Measurements from ENCODE around the gene MAP3K2.

Gene MAP3K2

GRCh38 chr2:127347734-127348392, 39.9 kb downstream of the MAP3K2 start:
- no peak for DNase-seq (ENCODE audit: low read depth)

DNA sequence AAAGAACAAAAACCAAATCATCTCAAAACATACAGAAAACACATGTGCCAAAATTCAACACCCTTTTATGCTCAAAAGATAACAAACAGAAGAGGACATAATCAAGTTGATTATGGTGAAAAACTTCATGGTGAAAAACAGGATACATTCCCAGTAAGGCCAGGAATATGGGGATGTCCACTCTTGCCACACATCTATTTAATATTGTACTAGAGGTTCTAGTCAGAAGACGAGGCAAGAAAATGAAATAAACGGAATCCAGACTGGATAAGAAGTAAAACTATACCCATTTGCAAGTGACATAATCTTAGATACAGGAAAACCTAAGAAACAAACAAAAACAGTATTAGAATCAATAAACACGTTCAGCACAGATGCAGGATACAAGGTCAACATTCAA, 40.8 kb downstream of the MAP3K2 start:
- no peak for DNase-seq (ENCODE audit: low read depth)

- DNase-seq (ENCODE audit: low read depth), result no peak
Observed at GRCh38 chr2:127343277-127343676, 44.5 kb downstream of the MAP3K2 start.

DNA sequence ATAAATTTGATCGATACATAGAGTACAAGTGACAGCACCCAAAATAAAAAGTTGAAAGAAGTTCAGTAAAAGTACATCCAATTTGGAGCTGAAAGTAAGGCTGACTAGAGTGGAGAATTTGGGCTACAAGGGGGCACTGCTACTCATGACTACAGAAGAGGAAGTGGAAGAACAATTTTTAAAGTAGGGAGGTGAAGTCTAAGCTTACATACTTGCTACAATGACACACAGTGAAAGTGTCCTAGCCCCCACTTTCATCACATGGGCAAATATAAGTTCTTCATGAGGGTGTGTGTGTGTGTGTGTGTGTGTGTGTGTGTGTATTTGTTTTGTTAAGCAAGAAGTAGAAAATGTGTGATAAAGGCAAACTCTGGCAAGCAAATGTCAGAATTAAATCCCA, 45.7 kb downstream of the MAP3K2 start:
- DNase-seq (ENCODE audit: low read depth), result no peak

DNA sequence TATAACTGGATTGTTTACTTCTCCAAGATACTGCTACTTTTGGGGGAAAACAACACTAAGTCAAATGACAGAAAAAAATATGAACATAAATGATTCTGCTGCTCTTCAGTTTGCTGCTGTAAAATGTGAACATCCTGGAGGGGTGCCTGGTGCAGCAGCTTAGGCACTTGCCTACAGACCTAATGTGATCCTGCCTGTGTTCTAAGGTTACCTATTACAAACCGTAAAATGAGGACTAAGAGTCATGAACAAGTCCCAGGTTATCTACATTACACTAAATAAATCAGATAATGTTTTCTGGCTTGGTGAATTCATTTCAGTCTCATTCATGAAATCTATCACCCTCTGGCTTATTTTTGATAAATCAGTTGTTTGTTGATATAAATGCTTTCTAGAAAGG, 55.4 kb downstream of the MAP3K2 start:
- no peak for DNase-seq (ENCODE audit: low read depth)

- no peak for DNase-seq (ENCODE audit: low read depth)
Observed at GRCh38 chr2:127330753-127331152, 57.0 kb downstream of the MAP3K2 start.

DNA sequence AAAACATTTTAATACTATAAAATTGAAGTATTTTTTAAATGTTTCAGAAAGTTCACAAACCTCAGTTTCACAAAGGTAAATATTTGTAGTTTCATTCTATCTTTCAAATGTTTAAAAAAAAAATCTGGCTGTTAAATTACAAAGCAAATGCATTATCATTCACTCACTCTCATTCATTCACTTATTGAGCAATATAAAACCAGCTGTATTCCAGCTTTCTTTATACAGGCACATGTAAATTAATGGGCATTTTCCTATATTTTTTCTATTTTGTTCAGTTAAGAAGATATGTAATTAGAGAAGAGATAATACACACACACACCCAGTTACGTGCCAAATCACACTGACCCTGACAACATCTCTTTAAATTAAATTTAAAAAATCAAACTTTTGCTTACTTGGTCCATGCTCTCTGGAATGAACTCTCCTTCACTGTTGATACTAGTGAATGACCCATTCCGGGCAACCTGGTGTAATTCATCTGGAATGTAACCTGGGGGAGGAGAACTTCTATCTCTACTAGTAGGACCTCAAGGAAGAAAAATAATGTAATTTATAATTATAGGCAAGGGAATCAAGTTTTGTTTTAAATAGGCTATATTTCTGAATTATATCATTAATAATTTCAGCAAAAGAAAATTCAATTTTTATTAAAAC, 61.4 kb downstream of the MAP3K2 start:
- no peak for DNase-seq (ENCODE audit: low read depth)

DNA sequence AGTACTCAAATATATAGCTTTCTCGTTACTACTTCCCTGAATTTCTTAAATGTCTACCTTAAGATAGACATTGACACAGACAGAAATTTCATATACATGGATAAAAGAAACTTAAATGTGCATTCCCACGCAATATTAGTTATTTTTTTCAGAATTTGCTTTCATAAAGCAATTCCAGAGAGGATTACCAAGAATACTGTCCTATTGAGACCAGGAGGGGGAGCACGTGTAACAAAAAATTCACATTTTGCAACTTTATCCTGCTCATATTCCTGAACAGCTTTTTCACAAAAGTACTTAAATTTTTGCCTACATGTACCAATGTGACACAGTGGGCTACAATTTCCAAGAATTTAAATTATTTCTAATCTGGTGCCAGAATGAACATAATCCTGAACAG, 63.1 kb downstream of the MAP3K2 start:
- no peak for DNase-seq (ENCODE audit: low read depth)

DNA sequence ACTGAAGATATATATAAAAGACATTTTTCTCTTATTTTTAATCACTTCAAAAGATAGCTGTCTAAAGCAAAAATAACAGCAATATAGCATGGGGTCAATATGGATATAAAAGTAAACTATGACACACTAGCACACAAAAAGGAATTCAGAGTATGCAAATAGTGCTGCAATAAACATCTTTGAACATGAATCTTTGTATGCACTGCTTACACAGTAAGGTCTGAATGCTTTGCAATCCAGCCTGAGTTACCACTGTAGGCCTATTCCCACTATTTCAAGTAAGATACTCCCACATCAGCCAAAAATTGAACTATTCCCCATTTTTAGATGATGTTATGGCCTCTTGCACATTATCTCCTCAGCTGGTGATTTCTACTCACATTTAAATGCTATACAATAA, 66.5 kb downstream of the MAP3K2 start:
- no peak for DNase-seq (ENCODE audit: low read depth)

DNA sequence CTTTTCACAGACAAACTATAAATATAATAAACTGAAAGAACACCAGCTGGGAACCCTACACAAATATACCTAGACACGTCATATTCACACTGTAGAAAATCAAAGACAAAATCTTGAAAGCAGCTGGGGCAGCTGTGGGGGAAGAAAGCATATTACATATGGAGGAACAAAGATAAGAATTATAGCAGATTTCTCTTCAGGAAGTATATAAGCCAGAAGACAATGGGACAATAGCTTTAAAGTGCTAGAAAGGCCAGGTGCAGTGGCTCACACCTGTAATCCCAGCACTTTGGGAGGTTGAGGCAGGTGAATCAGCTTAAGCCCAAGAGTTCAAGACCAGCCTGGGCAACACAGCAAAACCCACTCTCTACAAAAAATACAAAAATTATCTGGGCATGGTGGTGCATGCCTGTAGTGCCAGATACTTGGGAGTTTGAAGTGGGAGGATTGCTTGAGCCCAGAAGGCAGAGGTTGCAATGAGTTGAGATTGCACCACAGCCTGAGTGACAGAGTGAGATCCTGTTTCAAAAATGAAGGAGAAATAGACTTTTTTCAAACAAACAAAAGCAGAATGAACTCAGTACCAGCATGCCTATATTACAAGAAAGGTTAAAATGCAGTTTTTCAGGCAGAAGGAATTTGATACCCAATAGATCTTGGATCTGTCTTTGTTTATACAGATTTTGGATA, 67.0 kb downstream of the MAP3K2 start:
- no peak for DNase-seq (ENCODE audit: low read depth)

DNA sequence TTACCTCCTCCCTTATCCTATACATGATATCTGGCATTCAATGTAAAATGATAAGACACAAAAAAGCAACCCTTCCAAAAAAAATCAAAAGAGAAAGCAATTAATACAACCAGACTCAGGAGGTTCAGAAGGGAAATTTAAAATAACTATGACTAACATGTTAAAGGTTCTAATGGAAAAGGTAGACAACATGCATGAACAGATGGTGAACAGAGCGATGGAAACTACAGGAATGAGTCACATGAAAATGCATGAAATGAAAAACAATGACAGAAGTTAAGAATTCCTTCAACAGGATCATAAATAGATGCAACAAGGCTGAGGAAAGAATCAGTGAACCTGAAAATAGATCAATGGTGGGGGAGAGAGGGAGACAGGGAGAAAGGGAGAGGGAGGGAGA, 67.7 kb downstream of the MAP3K2 start:
- no peak for DNase-seq (ENCODE audit: low read depth)

DNA sequence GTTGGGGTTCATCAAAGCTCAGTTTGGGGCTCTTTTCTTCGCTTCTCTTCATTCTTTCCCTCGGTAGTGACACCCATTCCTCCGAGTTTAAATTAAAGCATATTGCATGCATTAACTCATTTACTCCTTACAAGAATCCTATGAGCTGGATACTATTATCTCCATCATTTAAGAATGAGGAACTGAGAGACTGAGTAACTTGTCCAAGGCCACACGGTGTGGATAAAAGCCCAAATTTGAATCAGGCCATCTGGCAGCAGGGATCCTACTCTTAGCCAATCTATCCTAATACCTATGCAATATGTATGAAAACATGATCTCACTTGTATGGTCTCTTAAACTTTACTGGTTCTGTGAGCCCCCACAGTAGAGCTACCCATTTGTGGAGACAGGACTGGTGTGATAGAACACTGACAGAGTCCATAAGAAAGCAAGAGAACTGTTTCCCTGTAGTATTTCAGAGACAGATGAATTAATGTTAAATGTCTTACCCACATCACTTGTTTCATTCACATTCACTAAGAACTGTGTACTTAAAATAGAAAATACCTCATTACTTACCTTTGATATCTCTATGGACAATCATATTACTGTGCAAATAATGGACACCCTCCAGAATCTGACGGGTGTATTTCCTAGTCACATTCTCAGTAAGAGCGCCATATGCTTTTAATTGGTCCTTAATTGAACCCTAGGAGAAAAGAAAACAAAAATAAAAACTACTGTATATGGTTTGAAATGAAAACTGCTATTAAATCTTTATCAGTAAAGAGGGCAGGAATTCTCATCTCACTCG, 73.4 kb downstream of the MAP3K2 start:
- DNase-seq (ENCODE audit: low read depth), result no peak

DNA sequence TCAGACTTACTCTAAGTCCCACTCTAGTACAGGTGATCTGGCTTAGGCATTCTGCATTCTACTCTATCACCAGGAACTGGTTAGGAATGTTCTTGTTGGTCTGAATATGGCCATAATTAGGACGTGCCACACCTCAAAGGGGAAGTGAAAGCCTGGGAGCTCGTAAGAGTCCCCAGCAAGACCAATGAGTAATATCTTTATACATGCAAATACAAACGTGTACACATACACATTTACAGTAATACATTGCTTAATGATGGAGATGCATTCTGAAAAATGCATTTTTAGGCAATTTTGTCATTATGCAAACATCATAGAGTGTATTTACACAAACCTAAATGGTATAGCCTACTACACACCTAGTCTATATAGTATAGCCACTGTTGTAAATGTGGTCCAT, 74.4 kb downstream of the MAP3K2 start:
- DNase-seq (ENCODE audit: low read depth), result no peak

DNA sequence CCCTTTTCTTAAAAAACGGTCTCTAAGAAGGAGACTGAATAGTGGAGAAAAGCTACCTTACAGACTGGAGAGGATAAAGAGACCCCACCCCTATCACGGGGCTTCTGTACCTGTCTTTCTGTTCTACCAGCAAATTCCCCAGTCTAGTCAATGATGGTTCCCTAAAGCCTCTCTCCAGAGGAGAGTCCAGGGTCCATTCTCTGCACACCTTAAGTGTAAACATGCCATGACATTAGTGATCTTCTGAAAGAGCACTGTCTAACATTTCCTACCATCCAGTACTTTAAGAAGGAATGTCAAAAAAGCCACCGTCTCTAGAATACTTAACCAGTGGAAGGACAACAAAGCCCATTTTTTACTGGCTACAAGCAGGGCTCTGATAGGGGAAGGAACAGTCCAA, 76.8 kb downstream of the MAP3K2 start:
- DNase-seq (ENCODE audit: low read depth), result no peak

DNA sequence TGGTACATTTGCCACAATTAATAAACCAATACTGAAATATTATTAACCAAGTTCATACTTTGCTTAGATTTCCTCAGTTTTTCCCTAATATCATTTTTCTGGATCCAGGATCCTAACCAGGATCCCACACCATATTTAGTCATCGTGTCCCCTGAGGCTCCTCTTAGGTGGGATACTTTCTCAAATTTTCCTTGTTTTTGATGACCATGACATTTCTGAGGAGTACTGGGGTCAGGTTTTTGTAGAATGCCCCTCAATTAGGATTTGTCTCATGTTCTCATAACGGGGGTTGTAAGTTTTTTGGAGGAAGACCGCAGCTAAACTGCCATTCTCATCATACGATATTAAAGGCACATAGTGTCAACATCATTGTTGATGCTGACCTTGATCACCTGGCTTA, 78.3 kb downstream of the MAP3K2 start:
- no peak for DNase-seq (ENCODE audit: low read depth)

DNA sequence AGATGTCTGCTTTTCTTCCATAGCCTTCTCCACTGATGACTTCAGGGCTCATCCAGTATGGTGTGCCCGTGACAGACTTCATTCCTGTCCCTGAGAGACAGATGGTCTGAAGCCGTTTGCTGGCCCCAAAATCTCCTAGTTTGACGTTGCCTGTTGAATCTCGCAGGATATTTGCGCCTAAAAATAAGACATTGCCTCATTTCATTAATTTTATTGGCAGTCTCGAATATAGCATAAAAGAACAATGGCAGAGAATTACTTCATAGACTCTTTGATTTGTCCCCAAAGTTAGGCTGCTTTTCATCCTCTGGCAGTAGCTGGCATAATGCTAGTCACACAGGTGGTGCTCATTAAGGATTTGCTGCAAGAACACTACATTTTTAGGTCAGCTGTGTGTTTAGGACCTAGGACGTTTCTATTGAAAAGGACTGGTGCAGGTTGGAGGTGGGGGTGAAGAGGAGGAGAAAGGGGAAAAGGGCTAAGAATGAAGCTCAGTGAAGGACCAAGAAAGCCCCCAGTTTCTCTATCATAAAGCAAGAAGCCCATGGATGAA, 79.1 kb downstream of the MAP3K2 start:
- no peak for DNase-seq (ENCODE audit: low read depth)

GRCh38 chr2:127305990-127306585, 81.7 kb downstream of the MAP3K2 start:
- no peak for DNase-seq (ENCODE audit: low read depth)

DNA sequence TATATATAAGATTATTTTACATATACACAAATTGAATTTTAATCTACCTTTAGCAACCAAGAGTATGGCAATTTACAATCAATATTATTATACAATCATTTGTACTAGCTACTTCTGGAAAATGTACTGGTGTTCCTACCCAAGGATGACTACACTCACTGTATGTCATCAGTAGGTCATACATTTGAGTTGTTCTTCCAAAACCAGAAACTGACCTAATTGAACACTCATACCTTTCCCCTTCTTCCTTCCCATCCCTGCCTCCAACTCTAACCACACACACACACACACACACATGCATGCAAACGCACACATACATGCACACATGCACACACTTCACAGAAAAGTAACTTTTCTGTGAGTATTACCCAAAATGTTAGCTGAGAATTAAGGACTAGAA, 85.6 kb downstream of the MAP3K2 start:
- DNase-seq (ENCODE audit: low read depth), result no peak

GRCh38 chr2:127293748-127294562, 93.8 kb downstream of the MAP3K2 start, which contains the start of gene ERCC3:
Gene ERCC3, minus strand, starts transcription at chr2:127294144. Its CDS starts 63 bp downstream, at chr2:127294081.
- peak; percentile 63 for DNase-seq (ENCODE audit: low read depth)

DNA sequence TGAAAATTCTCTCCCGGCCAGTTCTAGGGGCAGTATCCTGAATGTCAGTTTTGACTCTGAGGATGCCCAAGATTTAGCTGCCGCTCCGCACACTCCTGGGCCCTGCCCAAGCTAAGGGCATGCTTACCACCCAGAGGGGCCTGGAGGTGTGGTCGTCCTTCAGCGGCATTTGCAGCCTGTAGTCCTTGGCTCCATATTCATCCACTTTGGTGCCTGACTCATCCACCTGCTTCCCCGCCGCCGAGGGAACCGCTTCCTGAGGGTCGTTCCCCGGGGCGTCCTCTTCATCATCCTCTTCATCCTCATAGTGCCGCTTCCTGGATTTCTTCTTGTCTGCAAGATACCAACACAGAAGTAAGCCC, 94.4 kb downstream of the MAP3K2 start:
- no peak for DNase-seq (ENCODE audit: low read depth)

- DNase-seq (ENCODE audit: low read depth), result no peak
Observed at GRCh38 chr2:127288274-127288673, 99.5 kb downstream of the MAP3K2 start.
